ENCODE results near the gene PPL. TPM values are rescaled to one million over a fixed set of nuclear protein-coding genes. Genes with fewer than 3 reads are reported as not detected.

PPL gene
- total and polyA plus RNA-seq, 2 donors: 10.1 to 55.0 TPM

DNA sequence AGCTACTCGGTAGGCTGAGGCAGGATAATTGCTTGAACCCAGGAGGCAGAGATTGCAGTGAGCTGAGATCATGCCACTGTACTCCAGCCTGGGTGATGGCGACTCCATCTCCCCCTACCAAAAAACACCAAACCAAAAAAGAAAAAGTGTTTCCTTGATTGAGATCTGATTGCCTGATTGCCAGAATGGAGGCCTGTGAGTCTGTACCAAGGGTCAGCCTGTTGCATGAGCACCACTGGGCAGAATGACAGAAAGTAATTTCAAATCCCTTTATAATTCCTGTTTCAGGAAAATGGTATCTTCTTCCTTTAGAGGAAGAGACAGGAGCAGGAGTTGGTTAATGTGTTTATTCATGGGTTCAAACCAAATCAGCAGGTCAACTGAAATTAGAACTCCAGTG lies 81.1 kb downstream of the PPL start:
- H3K4me3 ChIP-seq (ENCODE audit: low read depth, low read length): no peak overlapping the region
- no peak for DNase-seq (ENCODE audit: extremely low spot score)
- no peak overlapping the region for H3K27ac ChIP-seq (ENCODE audit: low read depth)
- peaks cover 8% of the 10 kb centered on the region for H3K36me3 ChIP-seq (ENCODE audit: insufficient read depth)
- no peaks in the 10 kb centered on the region for H3K4me1 ChIP-seq (ENCODE audit: insufficient read depth)
- 87% methylated on average over 2 of the region's 2 CpGs for WGBS

DNA sequence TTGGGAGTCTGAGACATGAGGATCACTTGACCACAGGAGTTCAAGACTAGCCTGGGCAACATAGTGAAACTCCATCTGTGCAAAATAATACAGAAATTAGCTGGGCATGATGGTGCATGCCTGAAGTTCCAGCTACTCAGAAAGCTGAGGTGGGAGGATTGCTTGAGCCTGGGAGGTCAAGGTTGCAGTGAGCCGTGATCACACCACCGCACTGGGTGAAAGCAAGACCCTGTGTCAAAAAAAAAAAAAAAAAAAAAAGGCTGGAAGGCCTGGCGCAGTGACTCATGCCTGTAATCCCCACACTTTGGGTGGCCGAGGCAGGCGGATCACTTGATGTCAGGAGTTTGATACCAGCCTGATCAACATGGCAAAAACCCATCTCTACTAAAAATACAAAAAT lies 81.6 kb downstream of the PPL start:
- no peak for DNase-seq (ENCODE audit: extremely low spot score)
- 93% methylated on average over 5 of the region's 5 CpGs for WGBS
- Histone ChIP-seq H3K27ac (ENCODE audit: low read depth) (no peak overlapping the region), H3K4me1 (ENCODE audit: insufficient read depth) (peaks cover under 1% of the 10 kb centered on the region), H3K4me3 (ENCODE audit: low read depth, low read length) (no peak overlapping the region), H3K36me3 (ENCODE audit: insufficient read depth) (peaks cover 8% of the 10 kb centered on the region)

DNA sequence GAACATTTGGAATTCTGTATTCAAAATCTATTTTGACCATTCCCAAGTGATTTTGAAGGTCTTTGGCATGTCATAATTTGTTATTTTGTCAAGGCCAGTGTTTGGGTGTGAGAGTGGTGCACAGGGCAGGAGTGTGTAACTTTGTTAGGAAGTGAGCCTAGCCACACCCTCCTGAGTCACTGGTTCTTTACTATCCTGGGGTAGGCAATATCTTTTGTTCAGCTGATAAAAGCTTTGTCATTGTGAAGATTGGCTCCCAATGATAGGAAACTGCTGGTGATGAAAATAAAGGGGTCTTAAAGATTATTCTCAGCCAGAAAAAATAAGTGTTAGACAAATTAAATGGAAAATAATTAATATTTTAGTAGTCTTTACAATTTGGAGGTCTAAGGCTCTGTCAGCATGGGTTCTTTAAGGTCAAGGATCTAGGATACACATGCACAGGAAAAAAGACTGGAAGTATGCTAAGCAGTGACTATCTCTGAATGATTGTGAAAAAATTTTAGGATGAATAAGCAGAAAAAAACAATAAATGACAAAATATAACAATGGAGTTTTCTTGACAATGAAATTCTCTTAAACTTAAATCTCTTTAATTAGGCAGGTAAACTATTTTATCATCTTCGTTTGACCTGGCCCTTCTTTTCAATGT lies 84.6 kb downstream of the PPL start:
- DNase-seq (ENCODE audit: extremely low spot score): no peak
- Histone ChIP-seq H3K4me1 (ENCODE audit: insufficient read depth) (peaks cover 4% of the 10 kb centered on the region), H3K27ac (ENCODE audit: low read depth) (no peak overlapping the region), H3K4me3 (ENCODE audit: low read depth, low read length) (no peak overlapping the region), H3K36me3 (ENCODE audit: insufficient read depth) (no peaks in the 10 kb centered on the region)
- whole genome bisulfite sequencing: 84% methylated on average over 1 of the region's 1 CpG

DNA sequence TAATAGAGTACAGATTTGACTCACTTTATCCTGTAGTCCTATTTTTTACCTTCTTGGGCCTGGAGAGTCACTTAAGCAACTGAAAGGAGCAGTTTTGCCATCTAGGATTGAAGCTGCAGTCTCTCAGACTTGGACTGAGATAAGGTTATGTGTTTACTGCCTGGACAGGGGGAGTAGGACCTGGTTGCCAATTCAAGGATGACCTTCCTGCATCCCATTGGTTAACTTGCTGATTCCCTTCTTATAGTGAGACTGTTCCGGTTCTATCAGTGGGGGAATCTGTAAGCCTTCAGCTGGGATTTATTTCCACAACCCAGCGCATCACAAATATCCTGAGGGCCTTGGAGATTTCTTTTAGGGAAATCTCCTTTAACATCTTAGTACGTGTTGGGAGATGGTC lies 86.7 kb downstream of the PPL start:
- Histone ChIP-seq H3K4me3 (ENCODE audit: low read depth, low read length) (no peak overlapping the region), H3K36me3 (ENCODE audit: insufficient read depth) (no peaks in the 10 kb centered on the region), H3K4me1 (ENCODE audit: insufficient read depth) (peaks cover 4% of the 10 kb centered on the region), H3K27ac (ENCODE audit: low read depth) (no peak overlapping the region)
- WGBS: 63% methylated on average over 3 of the region's 3 CpGs
- no peak for DNase-seq (ENCODE audit: extremely low spot score)

DNA sequence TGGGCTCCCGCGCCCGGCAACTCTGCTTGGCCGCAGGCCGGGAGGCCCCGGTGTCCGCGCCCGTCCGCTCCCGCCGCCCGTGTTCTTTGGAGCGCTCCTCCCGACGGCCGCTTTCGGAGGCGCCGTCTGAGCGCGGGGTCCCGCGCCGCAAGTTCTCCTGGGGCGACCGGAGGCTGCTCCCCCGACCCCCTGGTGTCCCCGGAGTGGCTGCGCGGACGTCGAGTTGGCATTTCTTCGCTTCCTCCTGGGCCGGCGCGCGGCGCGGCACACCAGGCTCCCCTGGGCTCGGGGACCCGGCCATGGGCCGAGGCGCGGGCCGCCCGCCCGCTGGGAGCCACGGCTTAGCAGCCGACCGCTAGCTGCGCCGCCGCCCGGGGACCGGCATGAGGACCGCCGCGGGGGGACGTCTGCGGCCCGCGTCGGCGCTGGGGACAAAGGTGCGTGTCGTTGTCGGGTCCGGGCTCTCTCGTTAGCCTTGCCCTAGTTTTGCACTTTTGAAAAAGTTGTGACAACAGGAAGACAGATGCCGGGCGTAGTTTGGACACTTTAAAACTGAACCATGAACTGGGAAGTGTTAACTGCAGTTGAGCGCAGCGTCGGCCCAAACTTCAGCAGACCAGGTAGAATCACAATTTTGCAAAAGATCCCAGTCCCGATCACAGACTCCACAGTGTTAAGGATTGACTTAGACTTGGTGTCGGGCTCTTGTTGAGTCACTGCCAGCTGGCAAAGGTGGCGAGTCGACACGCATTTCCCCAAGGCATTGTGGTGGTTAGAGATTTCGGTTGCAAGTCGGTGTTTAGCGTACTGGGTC lies 89.0 kb downstream of the PPL start:
- WGBS: under 1% methylated on average over 83 of the region's 83 CpGs
- peaks cover 4% of the 10 kb centered on the region for H3K4me1 ChIP-seq (ENCODE audit: insufficient read depth)
- H3K4me3 ChIP-seq (ENCODE audit: low read depth, low read length): peak overlapping the region; percentile 96
- H3K27ac ChIP-seq (ENCODE audit: low read depth): peak overlapping the region; percentile 95
- no peaks in the 10 kb centered on the region for H3K36me3 ChIP-seq (ENCODE audit: insufficient read depth)
- no peak for DNase-seq (ENCODE audit: extremely low spot score)

DNA sequence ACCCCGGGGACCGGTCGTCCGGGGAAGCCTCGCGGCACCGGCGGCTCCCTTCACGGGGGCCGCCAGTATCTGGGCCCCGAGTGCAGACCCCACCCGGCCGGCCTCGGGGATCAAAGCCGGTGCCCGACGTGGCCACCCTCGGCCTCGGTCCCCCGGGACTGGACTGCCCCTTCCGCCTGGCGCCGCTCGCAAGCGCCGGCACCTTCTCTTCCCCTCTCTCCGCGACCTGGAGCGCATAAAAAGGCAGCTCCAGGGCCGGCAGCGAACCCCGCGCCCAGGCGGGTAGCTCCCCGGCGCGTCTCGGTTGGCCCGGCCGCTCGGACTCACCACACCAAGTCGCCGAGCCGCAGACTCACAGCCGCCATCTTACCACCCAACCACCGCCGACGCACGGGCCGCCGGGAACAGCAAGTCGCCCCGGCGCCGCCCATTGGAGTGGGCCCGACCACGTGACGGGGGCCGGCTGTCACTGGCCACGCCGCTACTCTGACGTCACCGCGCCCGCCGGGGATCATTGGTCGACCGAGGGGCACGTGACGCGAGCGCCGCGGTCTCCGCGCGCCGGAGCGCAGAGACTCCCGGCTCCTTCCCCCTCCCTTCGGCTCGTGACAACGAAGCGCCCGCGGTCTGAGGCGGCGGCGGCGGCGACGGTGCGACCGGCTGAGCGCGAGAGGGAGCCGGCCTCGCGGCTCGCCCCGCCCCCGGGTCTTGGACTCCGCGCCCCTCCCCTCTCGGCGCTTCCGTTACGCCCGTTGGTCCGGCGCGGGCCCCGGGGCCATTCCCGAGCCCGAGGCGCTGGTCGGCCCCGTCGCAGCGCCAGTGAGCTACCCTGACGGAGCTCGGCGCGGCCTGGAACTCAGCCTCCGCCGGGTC lies 89.8 kb downstream of the PPL start, which contains the start of the genes GLYR1 and UBN1:
Gene GLYR1 (minus strand): TSS at position 388 of the 873 bp plus-strand sequence. CDS start 23 bp downstream, at position 365.
Gene UBN1 (plus strand): TSS at position 581 of the 873 bp plus-strand sequence. CDS start 5,437 bp downstream, outside the sequence.
- peak; percentile 90 for DNase-seq (ENCODE audit: extremely low spot score)
- H3K4me3 ChIP-seq (ENCODE audit: low read depth, low read length): peak within 1 kb of the TSS; percentile 96
- peak within 1 kb of the TSS; percentile 95 for H3K27ac ChIP-seq (ENCODE audit: low read depth)
- peaks cover 4% of the 10 kb centered on the region for H3K4me1 ChIP-seq (ENCODE audit: insufficient read depth)
- H3K36me3 ChIP-seq (ENCODE audit: insufficient read depth): no peaks in the 10 kb centered on the region
- WGBS: under 1% methylated on average over 126 of the region's 126 CpGs

DNA sequence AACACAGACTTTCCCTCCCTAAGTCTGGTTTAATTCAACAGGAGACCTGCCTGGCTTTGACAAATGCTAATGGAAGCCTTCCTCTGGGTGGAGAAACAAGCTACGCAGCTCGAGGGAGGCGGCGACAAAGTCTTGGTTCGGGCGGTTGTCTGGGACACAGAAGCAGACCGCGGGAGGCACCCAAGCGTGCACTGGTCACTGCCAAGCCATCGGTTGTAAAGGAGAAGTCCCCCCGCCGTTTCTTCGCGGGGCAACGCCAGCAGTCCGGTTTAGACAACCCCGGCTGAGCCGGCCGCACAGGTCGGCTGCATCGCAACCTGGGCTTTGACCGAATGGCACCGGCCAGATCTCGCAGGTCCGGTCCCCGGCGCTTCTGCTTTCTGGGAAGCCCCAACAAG lies 90.4 kb downstream of the PPL start:
- DNase-seq (ENCODE audit: extremely low spot score): no peak
- H3K4me1 ChIP-seq (ENCODE audit: insufficient read depth): peaks cover 4% of the 10 kb centered on the region
- peak overlapping the region; percentile 96 for H3K4me3 ChIP-seq (ENCODE audit: low read depth, low read length)
- under 1% methylated on average over 27 of the region's 27 CpGs for WGBS
- no peaks in the 10 kb centered on the region for H3K36me3 ChIP-seq (ENCODE audit: insufficient read depth)
- peak overlapping the region; percentile 93 for H3K27ac ChIP-seq (ENCODE audit: low read depth)

DNA sequence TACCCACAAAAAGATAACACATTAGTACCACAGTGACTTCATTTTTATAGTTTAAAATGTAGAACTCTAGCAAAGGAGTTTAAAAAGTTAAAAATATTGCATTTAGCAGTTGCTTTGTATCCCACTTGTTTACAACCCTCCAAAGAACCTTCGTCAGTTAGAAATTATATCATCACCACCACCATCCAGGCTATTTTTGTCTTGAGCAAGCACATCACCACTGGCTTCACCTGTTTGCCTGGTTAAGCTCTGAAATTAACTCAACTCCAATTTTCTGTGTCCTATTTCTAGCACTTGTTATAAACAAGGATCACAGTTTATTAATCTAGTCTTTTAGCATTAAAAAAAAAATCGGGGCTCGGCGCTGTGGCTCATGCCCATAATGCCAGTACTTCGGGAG lies 96.0 kb downstream of the PPL start:
- H3K36me3 ChIP-seq (ENCODE audit: insufficient read depth): peaks cover 2% of the 10 kb centered on the region
- no peak overlapping the region for H3K4me3 ChIP-seq (ENCODE audit: low read depth, low read length)
- H3K4me1 ChIP-seq (ENCODE audit: insufficient read depth): no peaks in the 10 kb centered on the region
- no peak for DNase-seq (ENCODE audit: extremely low spot score)
- 75% methylated on average over 5 of the region's 5 CpGs for WGBS
- H3K27ac ChIP-seq (ENCODE audit: low read depth): no peak overlapping the region

DNA sequence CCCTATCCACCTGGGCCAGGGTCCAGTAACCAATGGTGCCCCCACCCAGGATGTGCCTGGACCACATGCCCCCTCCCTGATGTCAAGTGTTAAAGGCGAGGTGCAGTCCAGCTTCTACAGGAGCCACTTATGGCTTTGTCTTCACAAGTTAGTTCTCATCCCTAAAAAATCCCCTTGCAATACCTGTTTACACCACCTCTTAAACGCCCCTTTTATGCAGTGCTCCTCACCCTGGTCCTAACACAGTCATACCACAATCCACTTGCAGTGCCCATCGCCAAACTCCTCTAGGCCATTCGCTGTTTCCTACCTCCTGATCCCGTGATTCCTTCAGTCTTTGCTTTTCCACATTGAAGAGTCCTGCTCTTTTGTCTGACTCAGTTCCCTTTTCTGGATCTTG lies 97.0 kb downstream of the PPL start:
- DNase-seq (ENCODE audit: extremely low spot score): no peak
- 88% methylated on average over 5 of the region's 5 CpGs for WGBS
- peaks cover 2% of the 10 kb centered on the region for H3K36me3 ChIP-seq (ENCODE audit: insufficient read depth)
- no peaks in the 10 kb centered on the region for H3K4me1 ChIP-seq (ENCODE audit: insufficient read depth)
- H3K27ac ChIP-seq (ENCODE audit: low read depth): no peak overlapping the region
- H3K4me3 ChIP-seq (ENCODE audit: low read depth, low read length): no peak overlapping the region

DNA sequence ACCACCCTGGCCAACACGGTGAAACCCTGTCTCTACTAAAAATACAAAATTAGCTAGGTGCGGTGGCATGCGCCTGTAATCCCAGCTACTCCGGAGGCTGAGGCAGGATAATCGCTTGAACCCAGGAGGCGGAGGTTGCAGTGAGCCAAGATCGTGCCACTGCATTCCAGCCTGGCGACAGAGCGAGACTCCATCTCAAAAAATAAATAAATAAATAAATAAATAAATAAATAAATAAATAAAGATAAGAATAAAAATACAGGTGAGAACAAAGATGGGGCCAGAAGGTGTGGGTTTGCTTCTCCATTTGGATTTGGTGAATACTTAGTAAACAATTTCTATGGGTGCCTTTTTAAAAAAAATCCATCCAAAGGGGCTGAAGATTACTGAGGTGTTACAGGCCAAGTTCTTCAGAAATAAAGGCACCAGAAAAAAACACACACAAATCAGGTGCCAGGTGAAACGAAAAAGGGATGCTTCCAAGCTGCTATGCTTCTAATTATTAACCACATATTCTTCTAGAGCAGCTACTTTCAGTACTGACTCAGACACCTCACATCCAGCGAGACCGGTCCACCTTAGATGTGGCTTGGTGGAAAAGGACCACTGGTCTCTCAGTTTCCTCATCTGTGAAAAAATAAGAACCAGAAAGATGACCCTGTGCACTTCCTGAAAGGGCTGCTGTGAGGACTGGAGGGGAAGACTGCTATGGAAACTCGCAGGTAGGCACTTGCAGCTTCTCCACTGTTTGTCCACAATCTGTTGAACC lies 99.0 kb downstream of the PPL start:
- H3K36me3 ChIP-seq (ENCODE audit: insufficient read depth): peaks cover 2% of the 10 kb centered on the region
- DNase-seq (ENCODE audit: extremely low spot score): no peak
- WGBS: 90% methylated on average over 13 of the region's 13 CpGs

DNA sequence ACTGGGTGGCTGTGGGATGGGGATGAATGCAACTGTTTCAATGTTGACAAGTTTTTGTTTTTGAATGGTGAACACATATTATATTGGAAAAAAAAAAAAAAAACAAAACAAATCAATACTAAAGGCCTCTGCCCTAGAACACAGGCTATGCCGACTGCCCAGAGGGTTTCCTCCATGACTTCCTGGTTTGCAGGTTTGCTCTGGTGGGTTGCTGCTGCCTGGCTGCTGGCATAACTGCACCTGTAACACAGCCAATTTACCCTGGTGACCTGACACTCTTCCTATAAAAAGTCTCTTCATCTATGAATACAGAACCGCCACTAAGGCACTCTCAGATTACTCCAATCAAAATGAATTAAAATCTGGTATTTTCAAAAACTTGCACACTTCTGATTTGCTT lies 100.2 kb downstream of the PPL start:
- 88% methylated on average over 2 of the region's 2 CpGs for WGBS
- DNase-seq (ENCODE audit: extremely low spot score): no peak
- peaks cover 2% of the 10 kb centered on the region for H3K36me3 ChIP-seq (ENCODE audit: insufficient read depth)
- no peak overlapping the region for H3K4me3 ChIP-seq (ENCODE audit: low read depth, low read length)
- H3K4me1 ChIP-seq (ENCODE audit: insufficient read depth): no peaks in the 10 kb centered on the region
- H3K27ac ChIP-seq (ENCODE audit: low read depth): no peak overlapping the region

More for the DNA sequence above, 99.0 kb downstream of the PPL start:
- Histone ChIP-seq H3K27ac (ENCODE audit: low read depth) (no peak overlapping the region), H3K4me1 (ENCODE audit: insufficient read depth) (no peaks in the 10 kb centered on the region), H3K4me3 (ENCODE audit: low read depth, low read length) (no peak overlapping the region)

DNA sequence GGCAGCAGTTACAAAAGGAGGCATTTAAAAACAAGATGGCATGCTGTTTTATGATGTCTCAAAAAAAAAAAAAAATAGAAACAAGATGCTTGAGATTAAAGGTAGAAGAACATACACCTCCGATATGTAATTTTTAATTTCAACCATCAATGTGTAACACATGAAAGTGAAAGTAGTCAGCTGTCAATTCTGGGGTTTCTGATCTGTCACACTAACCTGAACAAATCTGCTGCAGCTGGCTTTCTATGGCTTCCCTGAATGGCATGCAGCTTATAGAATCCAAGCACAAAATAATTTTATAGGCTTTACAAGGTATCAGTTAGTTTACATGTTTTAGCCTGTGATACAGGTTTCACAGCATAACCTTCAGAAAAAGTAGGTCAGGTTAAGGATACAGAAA lies 103.4 kb downstream of the PPL start:
- peaks cover 8% of the 10 kb centered on the region for H3K36me3 ChIP-seq (ENCODE audit: insufficient read depth)
- 93% methylated on average over 1 of the region's 1 CpG for WGBS
- no peak for DNase-seq (ENCODE audit: extremely low spot score)
- no peaks in the 10 kb centered on the region for H3K4me1 ChIP-seq (ENCODE audit: insufficient read depth)
- no peak overlapping the region for H3K4me3 ChIP-seq (ENCODE audit: low read depth, low read length)
- no peak overlapping the region for H3K27ac ChIP-seq (ENCODE audit: low read depth)

All from urinary bladder (tissue), 4 donors.